Small intestine (tissue), 7 donors: ENCODE results near the gene PCP4. TPM values are rescaled to one million over a fixed set of nuclear protein-coding genes. Genes with fewer than 3 reads are reported as not detected.

Experiments
- DNase-seq, 2 donors: peaks; one replicate each; pipeline versions ENCODE4 v3.0.0 to v3.0.0-alpha.2; 2013
- FAIRE-seq: peaks from 2 replicates; lab custom pipeline; 2012; peaks lifted over from hg19 to GRCh38; lab: Jason Lieb, UNC
- H3K27ac ChIP-seq, 3 donors: one replicate each; pipeline ENCODE4 v1.5.1; 2013; ENCODE audit warnings: low read length in 2 of 3, mild to moderate bottlenecking in 2 of 3, control low read depth in 1 of 3, inconsistent platforms in 1 of 3, low read depth in 1 of 3, moderate library complexity in 1 of 3
- H3K27me3 ChIP-seq, 3 donors: one replicate each; pipeline ENCODE4 v1.6.1; 2013; ENCODE audit warnings: low read length in 3 of 3, inconsistent platforms in 1 of 3; ENCODE audit not compliant: control insufficient read depth in 3 of 3, insufficient read depth in 3 of 3
- H3K36me3 ChIP-seq, 3 donors: one replicate each; pipeline ENCODE4 v1.6.1; 2013; ENCODE audit warnings: low read length in 3 of 3, inconsistent platforms in 1 of 3, low read depth in 1 of 3, mild to moderate bottlenecking in 1 of 3, moderate library complexity in 1 of 3; ENCODE audit not compliant: control insufficient read depth in 3 of 3, insufficient read depth in 2 of 3
- H3K4me1 ChIP-seq, 3 donors: one replicate each; pipeline ENCODE4 v1.6.1; 2013; ENCODE audit warnings: low read length in 2 of 3, inconsistent platforms in 1 of 3, low read depth in 1 of 3, mild to moderate bottlenecking in 1 of 3, moderate library complexity in 1 of 3; ENCODE audit not compliant: control insufficient read depth in 3 of 3, insufficient read depth in 2 of 3
- H3K4me3 ChIP-seq, 3 donors: one replicate each; pipeline ENCODE4 v1.5.1; 2013; ENCODE audit warnings: low read length in 3 of 3, control low read depth in 1 of 3, inconsistent platforms in 1 of 3, low read depth in 1 of 3, mild to moderate bottlenecking in 1 of 3, moderate library complexity in 1 of 3
- H3K9me3 ChIP-seq, 2 donors: one replicate each; pipeline ENCODE4 v1.6.1; 2013; ENCODE audit warnings: low read depth in 1 of 2, low read length in 1 of 2; ENCODE audit not compliant: control insufficient read depth in 2 of 2, insufficient read depth in 1 of 2
- WGBS, 3 donors: extraction: QIAGEN DNeasy Blood & Tissue Kit; methylation state at CpG; one replicate each; pipeline ENCODE4 v1.1.7; 2013; 5-methylcytosine and 5-hydroxymethylcytosine counted together
- polyA plus RNA-seq, 4 donors: library from polyadenylated mRNA; stranded (reverse) in 3 of 4; unstranded in 1 of 4; fragments of 200-250 nt in 3 of 4; fragments of 120-200 nt in 1 of 4; gene quantifications; one replicate each; pipeline versions ENCODE4 v1.2.1 to v1.2.3, GENCODE V29; 2013
- donor health status: healthy with polysubstance abuse.
- donor health status: control.
- donor health status: control.
- donor health status: Bipolar disorder and iron deficiency.
- donor health status: healthy.

PCP4 gene
- polyA plus RNA-seq, 4 donors: 1.1 to 6.8 (median 1.9) TPM; not detected in 1

DNA sequence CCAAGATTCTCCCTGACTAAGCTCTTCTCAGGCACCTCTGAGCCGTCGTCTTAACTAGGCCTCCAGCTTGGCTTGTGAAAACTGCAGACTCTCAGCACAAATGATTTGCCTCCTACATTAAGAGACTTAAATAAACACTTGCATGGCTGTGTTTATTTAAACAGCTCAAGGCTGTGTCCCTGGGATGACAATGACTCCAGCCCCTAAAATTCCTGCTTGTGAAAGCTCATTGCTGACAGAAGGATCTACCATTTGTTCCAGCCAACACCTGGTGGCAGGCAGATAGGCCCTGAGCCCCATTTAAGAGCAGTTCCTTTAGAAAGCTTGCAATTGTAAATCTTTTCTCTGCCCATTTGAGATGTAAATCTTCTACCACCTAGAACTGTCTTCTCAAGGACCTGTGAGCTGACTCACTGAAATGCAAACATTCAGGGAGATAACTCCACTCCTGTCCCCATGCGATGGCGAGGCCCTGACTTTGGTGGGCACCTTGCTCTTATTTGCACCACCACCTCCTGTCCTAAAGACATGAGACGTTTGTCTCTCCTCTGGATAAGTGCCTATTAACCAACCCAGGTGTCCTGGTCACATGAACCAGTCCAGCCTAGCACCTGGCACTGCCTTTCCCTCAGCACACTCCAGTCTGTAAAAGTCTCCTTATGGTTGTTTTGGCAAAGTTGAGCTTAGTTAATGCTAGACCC, 15.1 kb upstream of the PCP4 start:
- H3K27me3 ChIP-seq: no peaks in the 10 kb centered on the region
- FAIRE-seq (no peak), DNase-seq (no peak)
- H3K9me3 ChIP-seq: no peaks in the 10 kb centered on the region
- H3K36me3 ChIP-seq: no peaks in the 10 kb centered on the region
- H3K4me3 ChIP-seq: no peak overlapping the region
- no peak overlapping the region for H3K27ac ChIP-seq
- H3K4me1 ChIP-seq: no peaks in the 10 kb centered on the region
- WGBS, 3 donors: 29 to 39% (median 37%) methylated on average over 5 of the region's 5 CpGs

DNA sequence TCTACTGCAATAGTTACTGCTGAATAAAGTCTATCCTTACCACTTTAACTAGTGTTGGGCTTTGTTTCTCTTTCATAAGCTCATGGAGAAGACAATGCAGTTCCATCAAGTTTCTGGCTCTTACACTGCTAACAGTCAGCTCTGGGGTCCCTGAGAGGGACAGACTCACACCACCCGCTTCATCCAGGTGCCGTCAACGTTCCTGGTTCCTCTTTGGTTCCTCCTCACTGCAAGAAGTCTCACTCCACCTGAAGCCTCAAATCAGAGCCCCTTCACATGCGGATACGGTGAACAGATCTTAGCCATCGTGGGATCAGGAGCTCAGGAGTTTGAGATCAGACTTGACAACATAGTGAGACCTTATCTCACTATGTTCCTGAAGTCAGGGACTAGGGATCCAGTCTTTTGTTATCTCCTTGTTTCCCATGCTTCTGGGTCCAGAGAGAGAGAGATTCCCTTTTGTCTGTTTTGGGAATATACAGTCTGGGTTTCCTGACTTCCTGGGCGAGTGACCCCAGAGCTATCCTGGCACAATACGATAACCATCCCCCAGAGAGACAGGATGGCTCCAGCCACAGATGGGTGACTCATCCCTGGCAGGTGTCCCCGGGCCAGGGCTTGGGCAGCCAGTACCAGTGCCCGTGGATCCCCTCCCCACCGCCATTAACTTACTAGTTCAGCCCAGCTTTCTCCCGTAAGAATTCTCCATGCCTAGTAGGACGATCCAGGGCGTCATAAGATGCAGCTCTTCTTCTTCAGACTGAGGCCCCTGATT, 14.3 kb upstream of the PCP4 start:
- no peaks in the 10 kb centered on the region for H3K9me3 ChIP-seq
- no peak overlapping the region for H3K27ac ChIP-seq
- no peaks in the 10 kb centered on the region for H3K27me3 ChIP-seq
- FAIRE-seq: no peak
- H3K4me1 ChIP-seq: no peaks in the 10 kb centered on the region
- H3K36me3 ChIP-seq: no peaks in the 10 kb centered on the region
- 83 to 87% (median 87%) methylated on average over 14 of the region's 14 CpGs for WGBS, 3 donors
- no peak for DNase-seq
- no peak overlapping the region for H3K4me3 ChIP-seq

DNA sequence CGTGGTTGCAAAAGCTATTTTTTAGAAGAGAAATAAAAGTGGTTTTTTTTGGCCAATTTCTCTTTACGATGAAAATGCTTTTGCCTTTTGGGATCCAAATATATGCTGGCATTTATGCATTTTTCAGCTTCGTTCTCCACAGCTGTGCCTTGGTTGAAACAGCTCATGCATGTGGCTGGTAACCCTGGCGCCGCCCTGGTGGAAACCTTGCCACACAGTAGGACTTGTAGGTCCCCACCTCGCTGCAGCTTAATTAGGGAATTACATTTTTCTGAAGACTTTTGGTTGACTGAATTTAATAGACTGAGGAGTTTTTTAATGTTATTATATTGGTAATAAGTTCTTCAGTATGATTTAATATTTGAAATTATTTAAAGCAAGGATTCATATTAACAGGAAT, 12.7 kb upstream of the PCP4 start:
- no peak for DNase-seq
- Histone ChIP-seq H3K27ac (no peak overlapping the region), H3K36me3 (no peaks in the 10 kb centered on the region), H3K4me3 (no peak overlapping the region), H3K4me1 (no peaks in the 10 kb centered on the region), H3K27me3 (no peaks in the 10 kb centered on the region), H3K9me3 (no peaks in the 10 kb centered on the region)
- FAIRE-seq: no peak
- WGBS, 3 donors: 86 to 89% (median 86%) methylated on average over 6 of the region's 6 CpGs

DNA sequence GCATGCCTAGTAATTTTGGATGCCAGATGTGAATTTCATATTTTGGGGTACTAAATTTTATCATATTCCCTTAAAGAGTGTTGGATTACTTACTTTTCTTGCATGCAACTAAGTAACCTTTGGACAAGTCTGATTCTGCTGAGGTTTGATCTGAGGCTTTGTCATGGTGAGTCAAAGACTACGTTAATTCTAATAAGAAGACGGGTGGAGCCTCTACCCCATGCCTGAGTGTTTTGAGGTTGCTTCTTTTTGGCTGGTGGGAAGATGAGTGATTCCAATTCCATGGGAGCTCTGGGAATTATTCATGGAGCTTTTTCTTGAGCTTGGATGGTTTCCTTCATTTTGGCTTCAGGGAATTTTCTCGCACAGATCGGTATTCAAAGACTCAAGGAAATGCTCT, 11.6 kb upstream of the PCP4 start:
- Histone ChIP-seq H3K4me3 (no peak overlapping the region), H3K9me3 (no peaks in the 10 kb centered on the region), H3K27ac (no peak overlapping the region), H3K4me1 (no peaks in the 10 kb centered on the region), H3K27me3 (no peaks in the 10 kb centered on the region), H3K36me3 (no peaks in the 10 kb centered on the region)
- 91 to 95% (median 94%) methylated on average over 4 of the region's 4 CpGs for WGBS, 3 donors
- DNase-seq (no peak), FAIRE-seq (no peak)

DNA sequence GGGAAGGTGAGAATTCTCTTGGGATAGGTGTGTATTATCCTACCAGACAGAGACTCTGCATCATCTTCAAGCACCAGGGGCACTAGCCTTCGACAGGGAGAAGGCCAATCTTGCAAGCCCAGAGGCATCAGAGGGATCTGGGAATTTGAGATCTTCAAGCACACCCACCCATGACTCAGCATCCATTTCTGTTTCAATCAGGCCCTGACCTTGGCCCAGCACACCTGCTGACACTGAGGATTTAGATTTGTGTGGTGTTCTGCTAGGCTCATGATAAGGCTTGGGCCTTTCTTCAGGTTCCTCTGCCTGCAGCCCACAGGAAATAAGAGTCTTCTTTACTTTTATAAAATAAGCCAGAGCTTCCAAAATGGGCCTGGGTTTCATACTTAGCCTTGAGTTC, 6.6 kb upstream of the PCP4 start:
- H3K4me3 ChIP-seq: no peak overlapping the region
- H3K36me3 ChIP-seq: no peaks in the 10 kb centered on the region
- no peak overlapping the region for H3K27ac ChIP-seq
- DNase-seq (no peak), FAIRE-seq (no peak)
- H3K27me3 ChIP-seq: no peaks in the 10 kb centered on the region
- H3K9me3 ChIP-seq: no peaks in the 10 kb centered on the region
- WGBS, 3 donors: 53 to 64% (median 55%) methylated on average over 1 of the region's 1 CpG
- H3K4me1 ChIP-seq: no peaks in the 10 kb centered on the region

DNA sequence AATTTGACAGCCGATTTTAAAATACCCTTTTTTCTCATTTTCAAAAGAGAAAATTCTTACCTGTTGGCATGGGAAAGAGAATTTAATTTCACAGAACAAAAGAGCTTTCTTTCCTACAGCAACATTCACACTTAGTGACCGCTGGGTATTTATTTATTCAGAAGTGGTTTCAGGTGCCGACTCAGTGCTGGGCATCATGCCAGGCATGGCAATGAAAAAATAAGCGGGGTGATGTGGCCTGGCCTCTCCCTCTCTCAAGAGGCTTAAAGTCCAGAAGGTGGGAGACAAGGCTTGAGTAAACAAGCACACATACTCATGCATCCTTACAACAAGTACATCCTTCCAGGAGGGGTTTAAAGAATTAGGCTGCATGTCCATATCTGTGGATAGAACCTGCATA, 4.1 kb upstream of the PCP4 start:
- peak in 1 of 2 donors; percentile 25 for DNase-seq
- Histone ChIP-seq H3K27ac (no peak overlapping the region), H3K27me3 (no peaks in the 10 kb centered on the region), H3K4me3 (no peak overlapping the region), H3K9me3 (no peaks in the 10 kb centered on the region), H3K4me1 (no peaks in the 10 kb centered on the region), H3K36me3 (no peaks in the 10 kb centered on the region)
- 23 to 41% (median 37%) methylated on average over 4 of the region's 4 CpGs for WGBS, 3 donors
- FAIRE-seq: no peak

DNA sequence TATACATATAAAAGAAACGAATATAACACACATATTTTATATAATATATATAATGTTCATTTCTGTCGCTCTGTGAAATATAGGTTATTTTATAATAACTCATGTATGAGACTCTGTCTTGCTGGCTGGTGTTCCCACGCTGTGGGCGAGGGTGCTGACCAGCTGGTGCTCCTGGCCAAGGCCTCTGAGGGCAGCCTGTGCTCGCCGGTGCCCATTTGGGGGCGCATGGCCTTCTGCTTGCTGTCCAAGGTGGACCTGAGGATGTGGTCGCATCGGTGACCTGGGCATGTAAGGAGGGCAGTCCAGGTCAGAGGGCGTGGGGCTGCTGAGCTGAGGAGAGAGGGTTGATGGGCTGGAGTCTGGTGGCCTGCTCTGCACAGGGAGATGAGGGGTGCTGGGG, 1.1 kb upstream of the PCP4 start:
- Histone ChIP-seq H3K4me1 (no peaks in the 10 kb centered on the region), H3K9me3 (no peaks in the 10 kb centered on the region), H3K36me3 (no peaks in the 10 kb centered on the region), H3K27ac (no peak overlapping the region), H3K4me3 (no peak overlapping the region), H3K27me3 (no peaks in the 10 kb centered on the region)
- WGBS, 3 donors: 83 to 93% (median 85%) methylated on average over 10 of the region's 10 CpGs
- no peak for DNase-seq
- FAIRE-seq: no peak

DNA sequence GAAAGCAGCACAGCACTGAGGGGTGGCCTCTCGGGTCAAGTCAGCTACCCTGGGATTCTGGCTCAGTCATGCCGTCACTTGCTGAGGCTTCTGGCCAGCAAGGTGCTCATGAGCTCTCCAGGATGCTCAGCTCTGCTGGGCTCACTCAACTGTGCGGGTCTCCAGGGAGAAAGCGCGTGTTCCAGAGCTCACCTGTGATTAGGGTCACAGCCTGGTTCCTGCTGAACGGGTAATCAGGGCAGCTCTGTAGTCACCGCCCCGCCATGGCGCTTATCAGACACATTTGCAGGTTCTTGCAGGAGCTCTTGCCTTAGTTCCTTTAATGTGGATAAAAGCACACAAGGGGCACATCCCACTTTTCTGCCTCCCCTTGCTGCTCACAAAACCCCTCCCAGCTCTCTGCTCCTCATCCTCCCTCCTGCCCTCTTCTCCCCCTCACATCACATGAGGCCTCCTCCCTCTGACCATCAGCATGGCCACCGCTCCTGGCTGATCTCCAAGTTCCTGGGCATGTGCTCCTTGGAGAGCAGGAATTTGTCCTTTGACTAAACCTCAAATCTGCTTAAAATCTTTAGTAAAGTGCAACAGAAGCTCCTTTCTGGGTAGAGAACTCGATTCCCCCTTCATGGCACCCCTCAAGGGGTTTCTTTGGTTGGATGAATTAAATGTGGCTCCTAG, 2.0 kb downstream of the PCP4 start:
- no peaks in the 10 kb centered on the region for H3K27me3 ChIP-seq
- no peaks in the 10 kb centered on the region for H3K9me3 ChIP-seq
- no peak overlapping the region for H3K27ac ChIP-seq
- FAIRE-seq (no peak), DNase-seq (no peak)
- WGBS, 3 donors: 58 to 79% (median 69%) methylated on average over 11 of the region's 11 CpGs
- H3K4me1 ChIP-seq: no peaks in the 10 kb centered on the region
- H3K36me3 ChIP-seq: no peaks in the 10 kb centered on the region
- no peak overlapping the region for H3K4me3 ChIP-seq
